ENCODE data around the gene P3H3.

Gene P3H3

DNA sequence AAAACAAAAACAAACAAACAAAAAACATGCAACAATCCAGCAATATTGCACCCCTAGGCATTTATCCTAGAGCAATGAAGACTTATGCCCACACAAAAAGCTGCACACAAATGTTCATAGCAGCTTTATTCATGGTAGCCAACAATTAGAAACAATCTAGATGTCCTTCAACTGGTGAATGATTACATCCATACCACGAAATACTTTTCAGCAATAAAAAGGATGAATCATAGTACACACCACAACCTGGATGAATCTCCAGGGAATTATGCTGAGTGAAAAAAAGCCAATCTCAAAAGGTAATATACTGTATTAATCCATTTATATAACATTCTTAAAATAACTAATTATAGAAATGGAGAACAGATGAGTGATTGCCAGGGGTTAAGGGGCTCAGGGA lies 21.0 kb upstream of the P3H3 start:
- no peak for DNase-seq (ENCODE audit: low read depth in 1 of 2, low spot score in 1 of 2)

DNA sequence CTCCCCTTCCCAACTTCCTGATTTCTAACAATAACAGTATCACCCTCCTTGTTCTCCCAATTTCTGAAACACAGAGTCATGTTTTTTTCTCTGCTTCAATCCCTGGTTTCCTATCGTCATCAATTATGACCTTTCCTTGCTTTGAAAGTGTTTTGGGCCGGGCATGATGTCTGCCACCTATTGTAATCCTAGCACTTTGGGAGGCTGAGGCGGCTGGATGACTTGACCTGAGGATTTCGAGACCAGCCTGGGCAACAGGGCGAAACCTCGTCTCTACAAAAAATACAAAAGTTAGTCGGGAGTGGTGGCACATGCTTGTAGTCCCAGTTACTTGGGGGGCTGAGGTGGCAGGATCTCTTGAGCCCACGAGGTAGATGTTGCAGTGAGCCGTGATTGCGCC lies 19.2 kb upstream of the P3H3 start:
- no peak for DNase-seq (ENCODE audit: low read depth in 1 of 2, low spot score in 1 of 2)

DNA sequence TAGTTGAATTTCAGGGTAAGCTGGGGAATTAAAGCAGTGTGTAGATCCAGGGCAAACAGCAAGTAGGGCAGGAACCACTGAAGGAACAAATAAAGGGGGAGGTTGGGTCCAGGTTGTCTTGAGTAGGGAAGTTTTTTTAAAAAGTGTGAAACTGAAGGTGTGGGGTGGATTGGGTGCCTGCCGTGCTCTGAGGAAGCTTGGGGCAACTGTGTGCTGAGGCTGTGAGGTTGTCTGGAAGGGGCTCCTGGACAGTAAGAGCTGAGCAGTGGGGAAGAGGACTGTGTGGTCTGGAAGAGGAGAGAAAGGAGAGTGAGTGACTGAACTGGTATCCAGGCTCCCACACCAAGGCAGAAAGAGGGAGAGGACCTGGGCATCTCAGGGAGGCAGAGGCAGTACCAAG lies 17.4 kb upstream of the P3H3 start:
- DNase-seq (ENCODE audit: low read depth in 1 of 2, low spot score in 1 of 2), result no peak

DNA sequence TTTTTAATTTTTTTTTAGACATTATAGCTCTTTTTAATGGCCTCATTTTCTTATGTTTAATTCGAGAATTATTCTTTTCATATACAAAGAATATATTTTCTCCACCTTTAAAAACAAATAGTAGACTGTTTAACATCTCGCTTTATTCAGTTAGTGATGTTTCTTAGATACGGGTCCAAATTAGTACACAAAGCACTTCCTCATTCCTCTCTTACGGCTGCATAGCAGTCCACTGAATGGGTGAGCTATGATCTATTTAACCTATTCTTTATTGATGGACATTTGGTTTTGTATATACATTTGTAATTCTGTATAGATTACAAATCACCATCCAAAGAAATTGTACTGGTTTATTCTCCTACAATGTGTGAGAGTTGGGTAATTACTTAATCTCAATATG lies 14.8 kb upstream of the P3H3 start:
- DNase-seq (ENCODE audit: low read depth in 1 of 2, low spot score in 1 of 2), result no peak

DNA sequence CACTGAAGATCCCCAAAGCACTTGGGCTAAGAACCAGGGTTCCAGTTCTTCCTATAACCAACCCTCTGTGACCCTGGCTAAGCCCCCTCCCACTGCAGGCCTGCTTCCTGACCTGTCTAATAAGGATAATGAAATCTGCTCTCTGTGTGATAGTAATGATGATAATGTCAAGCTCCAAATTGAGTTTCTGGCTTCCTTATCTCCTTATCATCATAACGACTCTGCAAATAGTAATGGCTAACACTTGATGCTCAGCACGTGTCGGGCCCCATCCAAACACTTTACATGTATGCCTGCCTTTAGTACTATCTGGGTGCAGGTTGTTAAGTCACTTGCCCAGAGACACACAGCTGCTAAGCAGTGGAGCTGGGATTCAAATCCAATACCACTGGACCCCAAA lies 11.6 kb upstream of the P3H3 start:
- DNase-seq (ENCODE audit: low read depth in 1 of 2, low spot score in 1 of 2), result no peak

DNA sequence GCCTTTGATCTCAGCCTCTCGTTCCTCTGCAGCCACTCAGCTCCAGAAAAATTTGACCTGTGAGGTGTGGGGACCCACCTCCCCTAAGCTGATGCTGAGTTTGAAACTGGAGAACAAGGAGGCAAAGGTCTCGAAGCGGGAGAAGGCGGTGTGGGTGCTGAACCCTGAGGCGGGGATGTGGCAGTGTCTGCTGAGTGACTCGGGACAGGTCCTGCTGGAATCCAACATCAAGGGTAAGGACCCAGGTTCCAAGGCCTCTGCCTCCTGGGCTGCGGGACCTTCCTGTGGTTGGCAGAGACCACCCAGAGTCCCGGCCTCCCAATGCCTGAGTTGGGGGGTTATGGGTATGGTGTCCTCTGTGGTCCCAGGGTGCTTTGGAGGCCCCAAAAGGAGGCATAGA lies 11.1 kb upstream of the P3H3 start:
- no peak for DNase-seq (ENCODE audit: low read depth in 1 of 2, low spot score in 1 of 2)

DNA sequence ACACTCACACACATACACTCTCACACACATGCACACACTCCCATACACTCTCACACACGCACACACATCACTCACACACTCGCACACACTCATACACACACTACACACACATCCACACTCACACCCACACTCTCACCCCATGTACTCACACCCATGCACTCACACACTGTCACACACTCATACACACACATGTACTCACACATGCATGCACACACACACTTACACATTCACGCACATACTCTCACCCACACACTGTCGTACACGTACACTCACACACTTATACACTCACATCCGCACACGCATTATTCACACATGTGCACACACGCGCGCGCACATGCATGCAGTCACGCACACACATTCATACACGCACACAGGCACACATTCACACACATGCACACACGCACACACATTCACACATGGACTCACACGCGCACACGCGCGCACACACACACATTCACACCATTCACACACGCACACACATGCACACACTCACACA lies 10.5 kb upstream of the P3H3 start:
- no peak for DNase-seq (ENCODE audit: low read depth in 1 of 2, low spot score in 1 of 2)

DNA sequence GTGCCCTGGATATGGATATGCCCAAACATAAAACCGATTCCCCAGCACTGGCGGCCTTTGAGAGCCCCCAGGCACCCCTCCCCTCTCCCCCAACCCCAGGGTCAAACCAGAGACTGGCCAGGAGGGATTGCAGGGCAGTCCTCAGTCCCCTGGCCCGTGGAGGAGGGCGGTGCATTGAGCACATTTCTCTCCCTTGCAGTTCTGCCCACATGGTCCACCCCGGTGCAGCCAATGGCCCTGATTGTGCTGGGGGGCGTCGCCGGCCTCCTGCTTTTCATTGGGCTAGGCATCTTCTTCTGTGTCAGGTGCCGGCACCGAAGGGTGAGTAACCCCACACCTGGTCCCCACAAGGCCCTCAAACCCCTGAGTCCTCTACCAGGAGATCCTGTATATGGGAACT lies 10.0 kb upstream of the P3H3 start:
- no peak for DNase-seq (ENCODE audit: low read depth in 1 of 2, low spot score in 1 of 2)

DNA sequence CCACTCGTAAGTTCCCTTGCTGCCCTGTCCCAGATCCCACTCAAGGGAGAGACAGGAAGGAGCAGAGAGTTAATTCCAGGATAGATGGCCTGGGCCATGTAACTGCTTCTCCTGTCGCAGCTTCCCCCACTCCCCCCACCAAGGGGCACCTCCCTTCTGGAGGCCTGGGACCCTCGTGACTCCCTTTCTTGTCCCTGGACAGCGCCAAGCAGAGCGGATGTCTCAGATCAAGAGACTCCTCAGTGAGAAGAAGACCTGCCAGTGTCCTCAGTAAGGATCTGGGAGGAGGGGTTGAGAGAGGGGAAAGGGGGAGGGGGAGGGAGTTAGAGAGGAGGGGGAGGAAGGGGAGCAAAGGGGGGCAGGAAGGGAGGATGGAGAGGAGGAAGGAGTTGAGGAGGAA lies 9.6 kb upstream of the P3H3 start:
- no peak for DNase-seq (ENCODE audit: low read depth in 1 of 2, low spot score in 1 of 2)

DNA sequence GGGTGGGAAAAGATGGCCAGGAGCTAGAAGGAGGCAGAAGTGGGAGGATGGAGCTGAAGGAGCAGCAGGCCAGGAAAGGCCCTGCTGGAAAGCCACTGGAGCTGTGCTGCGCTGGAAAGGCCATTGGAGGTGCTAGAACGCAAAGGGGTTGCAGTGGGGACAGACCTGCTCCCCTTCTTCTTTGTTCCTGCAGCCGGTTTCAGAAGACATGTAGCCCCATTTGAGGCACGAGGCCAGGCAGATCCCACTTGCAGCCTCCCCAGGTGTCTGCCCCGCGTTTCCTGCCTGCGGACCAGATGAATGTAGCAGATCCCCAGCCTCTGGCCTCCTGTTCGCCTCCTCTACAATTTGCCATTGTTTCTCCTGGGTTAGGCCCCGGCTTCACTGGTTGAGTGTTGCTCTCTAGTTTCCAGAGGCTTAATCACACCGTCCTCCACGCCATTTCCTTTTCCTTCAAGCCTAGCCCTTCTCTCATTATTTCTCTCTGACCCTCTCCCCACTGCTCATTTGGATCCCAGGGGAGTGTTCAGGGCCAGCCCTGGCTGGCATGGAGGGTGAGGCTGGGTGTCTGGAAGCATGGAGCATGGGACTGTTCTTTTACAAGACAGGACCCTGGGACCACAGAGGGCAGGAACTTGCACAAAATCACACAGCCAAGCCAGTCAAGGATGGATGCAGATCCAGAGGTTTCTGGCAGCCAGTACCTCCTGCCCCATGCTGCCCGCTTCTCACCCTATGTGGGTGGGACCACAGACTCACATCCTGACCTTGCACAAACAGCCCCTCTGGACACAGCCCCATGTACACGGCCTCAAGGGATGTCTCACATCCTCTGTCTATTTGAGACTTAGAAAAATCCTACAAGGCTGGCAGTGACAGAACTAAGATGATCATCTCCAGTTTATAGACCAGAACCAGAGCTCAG lies 8.8 kb upstream of the P3H3 start:
- DNase-seq (ENCODE audit: low read depth in 1 of 2, low spot score in 1 of 2), result no peak

DNA sequence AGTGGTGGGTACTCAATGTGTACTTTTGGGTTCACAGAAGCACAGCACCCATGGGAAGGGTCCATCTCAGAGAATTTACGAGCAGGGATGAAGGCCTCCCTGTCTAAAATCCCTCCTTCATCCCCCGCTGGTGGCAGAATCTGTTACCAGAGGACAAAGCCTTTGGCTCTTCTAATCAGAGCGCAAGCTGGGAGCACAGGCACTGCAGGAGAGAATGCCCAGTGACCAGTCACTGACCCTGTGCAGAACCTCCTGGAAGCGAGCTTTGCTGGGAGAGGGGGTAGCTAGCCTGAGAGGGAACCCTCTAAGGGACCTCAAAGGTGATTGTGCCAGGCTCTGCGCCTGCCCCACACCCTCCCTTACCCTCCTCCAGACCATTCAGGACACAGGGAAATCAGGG lies 8.0 kb upstream of the P3H3 start:
- DNase-seq (ENCODE audit: low read depth in 1 of 2, low spot score in 1 of 2), result no peak

DNA sequence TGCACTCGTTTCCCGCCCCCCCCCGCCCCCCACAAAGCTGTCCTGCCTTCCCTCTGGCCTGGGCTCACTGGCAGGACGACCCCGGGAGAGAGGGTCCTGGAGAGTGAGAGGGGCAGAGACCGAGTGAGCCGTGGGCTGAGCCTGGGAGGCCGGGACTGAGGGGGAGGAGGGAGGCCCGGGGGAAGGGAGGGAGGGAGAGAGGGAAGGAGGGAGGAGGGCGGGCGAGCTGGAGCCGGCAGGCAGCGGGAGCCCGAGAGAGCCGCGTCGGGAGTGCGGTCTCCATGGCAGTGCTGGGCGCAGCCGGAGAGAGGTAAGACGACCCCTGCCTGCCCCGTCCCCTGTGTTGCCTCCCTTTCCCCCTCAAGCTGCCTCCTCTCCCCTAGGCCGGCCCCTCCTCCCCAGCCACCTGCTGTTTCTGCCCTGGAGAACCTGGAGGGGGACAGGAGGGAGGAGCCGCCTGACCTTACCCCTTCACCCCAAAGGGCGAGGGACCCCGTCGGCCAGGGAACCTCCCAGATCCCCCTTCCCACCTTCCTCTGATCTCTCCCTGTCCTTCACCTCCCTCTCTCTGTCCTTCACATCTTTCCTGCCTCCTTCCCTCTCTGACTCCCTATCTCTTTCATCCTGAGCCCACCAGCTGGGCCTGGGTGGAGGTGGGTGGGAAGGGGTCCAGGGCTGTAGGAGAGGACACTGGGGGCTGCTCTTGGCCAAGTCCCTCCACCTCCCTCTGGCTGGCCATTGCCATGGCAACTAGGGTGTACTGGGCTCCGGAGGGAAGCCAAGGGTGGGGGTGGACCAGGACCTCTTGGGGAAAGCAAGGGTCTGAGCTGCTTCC lies 6.4 kb upstream of the P3H3 start, which contains the start of gene GPR162:
Gene GPR162 (plus strand): TSS at position 231 of the 835 bp plus-strand sequence. CDS start 2,078 bp downstream, outside the sequence.
- DNase-seq (ENCODE audit: low read depth in 1 of 2, low spot score in 1 of 2), result no peak

DNA sequence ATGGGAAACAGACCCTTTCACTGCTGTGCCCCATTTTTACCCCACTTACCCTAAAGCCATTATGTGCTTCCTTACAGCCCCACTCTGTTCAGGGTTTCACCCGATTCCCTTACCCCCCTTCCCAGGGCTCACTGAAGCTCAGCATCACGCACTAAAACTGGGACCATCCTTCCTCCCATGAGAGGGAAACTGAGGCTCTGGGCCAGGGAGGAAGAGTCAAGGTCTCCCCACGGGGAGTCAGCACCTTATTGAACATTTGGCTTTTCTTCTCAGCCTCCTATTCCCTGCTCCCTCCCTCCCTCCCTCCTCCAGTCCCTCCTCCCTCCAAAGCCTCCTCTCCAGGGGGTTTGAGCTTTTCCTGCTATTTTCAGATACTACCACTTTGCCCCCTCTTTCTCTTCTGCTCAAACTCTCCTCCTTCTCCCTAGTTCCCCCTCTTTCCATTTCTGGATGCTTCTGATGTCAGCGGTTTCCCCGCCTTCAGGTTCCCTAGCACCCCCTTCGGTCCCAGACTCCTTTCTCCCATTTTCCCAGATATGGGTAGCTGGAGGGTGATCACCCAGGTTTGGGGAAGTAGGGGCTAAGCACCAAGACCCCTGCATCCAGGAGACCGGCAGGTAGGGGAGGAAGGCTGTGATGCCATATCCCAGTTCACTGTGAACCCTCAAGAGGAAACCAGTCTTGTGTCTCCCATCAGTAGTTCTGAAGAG lies 5.6 kb upstream of the P3H3 start:
- no peak for DNase-seq (ENCODE audit: low read depth in 1 of 2, low spot score in 1 of 2)

DNA sequence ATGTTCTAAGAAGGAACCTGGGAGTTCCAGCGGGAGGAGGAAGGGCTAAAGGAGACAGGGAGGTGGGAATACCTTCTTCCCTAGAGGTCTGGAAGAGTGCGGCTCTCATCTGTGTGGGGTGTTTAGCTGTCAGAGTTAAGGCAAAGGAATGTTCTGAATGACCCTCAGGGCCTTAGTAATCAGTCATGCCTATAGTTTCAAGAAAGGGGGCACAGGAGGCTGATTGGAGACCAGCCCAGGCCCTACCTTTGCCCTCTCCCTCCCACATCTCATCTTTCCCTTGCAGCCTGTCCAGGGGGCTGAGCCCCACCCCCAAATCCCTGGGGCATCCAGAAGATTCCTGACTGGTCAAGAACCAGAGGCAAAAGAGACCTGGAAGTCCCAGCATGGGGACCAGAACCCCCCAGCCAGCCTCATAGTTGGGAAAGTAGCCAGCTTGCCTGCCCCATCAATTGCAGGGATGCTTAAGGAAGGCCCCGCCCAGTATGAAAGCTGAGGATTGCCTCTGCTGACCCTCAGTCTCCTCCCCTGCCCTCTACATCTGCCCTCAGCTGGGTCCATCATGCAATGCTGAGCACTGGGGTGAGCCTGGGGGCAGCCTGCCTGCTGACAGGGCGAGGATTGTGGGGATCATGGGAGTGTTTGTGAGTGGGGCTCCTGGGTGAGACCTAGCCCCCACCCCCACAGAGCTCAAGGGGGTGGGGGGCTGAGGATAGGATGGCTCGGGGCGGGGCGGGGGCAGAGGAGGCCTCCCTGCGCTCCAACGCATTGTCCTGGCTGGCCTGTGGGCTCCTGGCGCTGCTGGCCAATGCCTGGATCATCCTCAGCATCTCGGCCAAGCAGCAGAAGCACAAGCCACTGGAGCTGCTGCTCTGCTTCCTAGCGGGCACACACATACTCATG lies 4.8 kb upstream of the P3H3 start:
- DNase-seq (ENCODE audit: low read depth in 1 of 2, low spot score in 1 of 2), result no peak

DNA sequence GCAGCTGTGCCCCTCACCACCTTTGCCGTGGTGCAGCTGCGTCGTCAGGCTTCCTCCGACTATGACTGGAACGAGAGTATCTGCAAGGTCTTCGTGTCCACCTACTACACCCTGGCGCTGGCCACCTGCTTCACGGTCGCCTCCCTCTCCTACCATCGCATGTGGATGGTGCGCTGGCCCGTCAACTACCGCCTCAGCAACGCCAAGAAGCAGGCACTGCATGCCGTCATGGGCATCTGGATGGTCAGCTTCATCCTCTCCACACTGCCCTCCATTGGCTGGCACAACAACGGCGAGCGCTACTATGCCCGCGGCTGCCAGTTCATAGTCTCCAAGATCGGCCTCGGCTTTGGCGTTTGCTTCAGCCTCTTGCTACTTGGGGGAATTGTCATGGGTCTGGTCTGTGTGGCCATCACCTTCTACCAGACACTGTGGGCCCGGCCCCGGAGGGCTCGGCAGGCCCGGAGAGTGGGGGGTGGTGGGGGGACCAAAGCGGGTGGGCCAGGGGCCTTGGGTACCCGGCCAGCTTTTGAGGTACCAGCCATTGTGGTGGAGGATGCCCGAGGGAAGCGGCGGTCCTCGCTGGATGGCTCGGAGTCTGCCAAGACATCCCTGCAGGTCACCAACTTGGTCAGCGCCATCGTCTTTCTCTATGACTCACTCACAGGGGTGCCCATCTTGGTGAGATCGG lies 4.0 kb upstream of the P3H3 start:
- DNase-seq (ENCODE audit: low read depth in 1 of 2, low spot score in 1 of 2), result no peak

DNA sequence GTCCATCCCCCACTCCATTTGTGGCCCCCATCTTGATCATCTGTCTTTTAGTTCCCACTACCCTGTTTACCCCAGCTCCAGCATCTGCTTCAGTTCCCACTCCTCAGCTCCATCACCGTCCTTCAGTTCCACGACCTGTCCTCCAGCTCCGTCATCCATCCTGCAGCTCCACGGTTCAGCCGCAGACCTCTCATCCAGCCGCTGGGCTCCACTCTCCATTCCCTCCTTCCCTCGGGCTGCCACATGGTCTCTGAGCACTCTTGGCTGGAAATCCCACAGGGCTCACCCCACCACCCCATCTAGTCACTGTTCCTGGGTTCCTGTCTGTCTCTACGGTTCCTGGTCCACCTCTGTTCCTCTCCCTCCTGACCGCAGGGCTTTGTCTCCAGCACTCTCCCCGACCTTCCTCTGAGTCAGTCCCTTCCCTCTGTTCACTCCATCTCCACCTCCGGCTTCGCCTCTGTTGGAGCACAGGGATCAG lies 3.3 kb upstream of the P3H3 start:
- DNase-seq (ENCODE audit: low read depth in 1 of 2, low spot score in 1 of 2), result no peak

DNA sequence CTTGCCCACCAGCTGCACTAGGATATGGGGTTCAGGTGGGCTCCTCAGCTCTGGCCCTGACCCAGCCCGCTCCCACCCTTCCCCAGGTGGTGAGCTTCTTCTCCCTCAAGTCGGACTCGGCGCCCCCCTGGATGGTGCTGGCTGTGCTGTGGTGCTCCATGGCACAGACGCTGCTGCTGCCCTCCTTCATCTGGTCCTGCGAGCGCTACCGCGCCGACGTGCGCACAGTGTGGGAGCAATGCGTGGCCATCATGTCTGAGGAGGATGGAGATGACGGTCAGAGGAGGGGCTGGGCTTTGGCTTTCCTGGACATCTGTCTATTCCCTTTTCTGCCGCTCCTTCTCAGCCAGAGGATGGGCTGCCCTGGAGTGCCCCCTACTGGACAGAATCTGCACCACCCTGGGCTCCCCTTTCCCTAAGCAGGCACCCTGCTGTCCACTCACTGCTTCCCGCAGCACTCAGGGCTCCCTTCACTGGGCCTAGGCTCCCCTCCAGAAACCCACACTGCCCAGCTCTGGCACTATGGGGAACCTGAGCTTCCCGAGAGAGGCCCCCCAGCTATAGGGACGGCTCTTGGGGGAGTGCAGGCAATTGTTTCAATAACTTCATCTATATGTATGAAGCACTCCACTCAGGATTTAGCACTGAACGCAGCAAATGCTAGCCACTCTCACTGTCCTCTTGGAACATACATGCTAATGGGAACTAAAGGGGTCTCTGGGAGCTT lies 2.6 kb upstream of the P3H3 start:
- DNase-seq (ENCODE audit: low read depth in 1 of 2, low spot score in 1 of 2), result peak; percentile 77 to 78

DNA sequence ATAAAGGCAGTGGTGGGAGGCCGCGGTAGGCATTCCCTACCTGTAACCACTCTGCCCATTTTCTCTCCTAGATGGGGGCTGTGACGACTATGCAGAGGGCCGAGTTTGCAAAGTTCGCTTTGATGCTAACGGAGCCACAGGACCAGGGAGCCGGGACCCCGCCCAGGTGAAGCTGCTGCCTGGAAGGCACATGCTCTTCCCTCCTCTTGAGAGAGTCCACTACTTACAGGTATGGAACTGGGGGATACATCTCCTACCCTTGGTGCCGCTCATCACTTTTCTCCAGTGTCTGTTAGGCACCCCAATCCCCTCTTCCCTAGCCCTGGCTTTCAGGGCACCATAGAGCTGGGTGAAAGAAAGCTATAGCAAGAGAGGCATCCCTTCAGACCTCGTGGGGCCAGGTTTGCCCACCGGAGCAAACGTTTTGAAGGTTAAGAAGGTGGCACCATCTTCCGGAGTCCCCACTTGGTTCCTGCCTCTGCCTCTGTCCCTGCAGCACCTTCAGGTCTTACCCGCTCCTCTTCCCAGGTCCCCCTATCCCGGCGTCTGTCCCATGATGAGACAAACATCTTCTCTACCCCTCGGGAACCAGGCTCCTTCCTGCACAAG lies 2.0 kb upstream of the P3H3 start:
- DNase-seq (ENCODE audit: low read depth in 1 of 2, low spot score in 1 of 2), result no peak

All from activated CD4-positive, alpha-beta T cell treated with anti-CD3 and anti-CD28 coated beads, Interleukin-2, amount 50 U/mL, for 24 hours (primary cell).